VCaP (cell line): Measurements from ENCODE around the gene CLSTN3.

Experiments used
- H3K27ac ChIP-seq: fragments of 450-650 bp; 2 replicates; pipeline ENCODE4 v1.5.1; 2017
- CTCF ChIP-seq: fragments of 450-650 bp; conservative IDR thresholded peaks from 2 replicates; pipeline ENCODE4 v1.5.1; 2017; ENCODE audit warnings: mild to moderate bottlenecking, moderate library complexity

Gene CLSTN3

GRCh38 chr12:7206691-7207090 is 76.5 kb downstream of the CLSTN3 start:
- no peak for TF ChIP-seq CTCF
- no peak overlapping the region for H3K27ac ChIP-seq

- no peak for TF ChIP-seq CTCF
- peak overlapping the region; percentile 57 for H3K27ac ChIP-seq
Observed at GRCh38 chr12:7207866-7208625, 77.9 kb downstream of the CLSTN3 start.
